GM12873 (cell line): ENCODE measurements around the gene HTRA3.

Experiments
- TF ChIP-seq, protein P1 (sequence below): IDR thresholded peaks from 2 replicates; pipeline ENCODE4 v1.5.1; 2012; ENCODE audit warnings: low read depth, mild to moderate bottlenecking, moderate library complexity, low read length, control low read depth; ENCODE audit not compliant: insufficient read depth; ENCODE audit errors: missing control alignments

The HTRA3 gene

DNA sequence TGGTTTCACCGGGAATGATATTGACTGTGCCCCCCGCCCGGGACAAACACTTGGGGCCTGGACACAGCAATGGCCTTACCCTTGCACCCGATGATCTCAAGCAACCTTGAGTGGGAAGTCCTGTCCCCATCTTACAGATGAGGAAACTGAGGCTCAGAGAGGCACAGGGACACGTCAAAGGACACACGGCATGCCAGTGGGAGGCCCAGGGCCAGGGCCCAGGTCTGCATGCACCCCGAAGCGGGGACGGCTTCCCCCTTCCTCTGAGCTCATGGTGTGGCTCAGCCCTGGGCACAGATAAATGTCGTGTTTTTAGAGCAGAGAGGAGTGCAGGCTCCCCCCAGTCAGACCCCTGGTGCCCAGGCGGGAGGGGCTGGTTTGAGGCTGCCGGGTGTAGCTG is 33.9 kb upstream of the HTRA3 start:
- TF ChIP-seq, protein P1, sequence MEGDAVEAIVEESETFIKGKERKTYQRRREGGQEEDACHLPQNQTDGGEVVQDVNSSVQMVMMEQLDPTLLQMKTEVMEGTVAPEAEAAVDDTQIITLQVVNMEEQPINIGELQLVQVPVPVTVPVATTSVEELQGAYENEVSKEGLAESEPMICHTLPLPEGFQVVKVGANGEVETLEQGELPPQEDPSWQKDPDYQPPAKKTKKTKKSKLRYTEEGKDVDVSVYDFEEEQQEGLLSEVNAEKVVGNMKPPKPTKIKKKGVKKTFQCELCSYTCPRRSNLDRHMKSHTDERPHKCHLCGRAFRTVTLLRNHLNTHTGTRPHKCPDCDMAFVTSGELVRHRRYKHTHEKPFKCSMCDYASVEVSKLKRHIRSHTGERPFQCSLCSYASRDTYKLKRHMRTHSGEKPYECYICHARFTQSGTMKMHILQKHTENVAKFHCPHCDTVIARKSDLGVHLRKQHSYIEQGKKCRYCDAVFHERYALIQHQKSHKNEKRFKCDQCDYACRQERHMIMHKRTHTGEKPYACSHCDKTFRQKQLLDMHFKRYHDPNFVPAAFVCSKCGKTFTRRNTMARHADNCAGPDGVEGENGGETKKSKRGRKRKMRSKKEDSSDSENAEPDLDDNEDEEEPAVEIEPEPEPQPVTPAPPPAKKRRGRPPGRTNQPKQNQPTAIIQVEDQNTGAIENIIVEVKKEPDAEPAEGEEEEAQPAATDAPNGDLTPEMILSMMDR = no peak

- TF ChIP-seq, protein P1 = no peak
Observed at GRCh38 chr4:8236106-8236919, 33.2 kb upstream of the HTRA3 start.

GRCh38 chr4:8236920-8237195 is 32.7 kb upstream of the HTRA3 start:
- TF ChIP-seq, protein P1 = no peak

- TF ChIP-seq, protein P1 = no peak
Observed at GRCh38 chr4:8237256-8237989, 32.1 kb upstream of the HTRA3 start.

GRCh38 chr4:8238036-8238511 is 31.5 kb upstream of the HTRA3 start:
- TF ChIP-seq, protein P1 = no peak

DNA sequence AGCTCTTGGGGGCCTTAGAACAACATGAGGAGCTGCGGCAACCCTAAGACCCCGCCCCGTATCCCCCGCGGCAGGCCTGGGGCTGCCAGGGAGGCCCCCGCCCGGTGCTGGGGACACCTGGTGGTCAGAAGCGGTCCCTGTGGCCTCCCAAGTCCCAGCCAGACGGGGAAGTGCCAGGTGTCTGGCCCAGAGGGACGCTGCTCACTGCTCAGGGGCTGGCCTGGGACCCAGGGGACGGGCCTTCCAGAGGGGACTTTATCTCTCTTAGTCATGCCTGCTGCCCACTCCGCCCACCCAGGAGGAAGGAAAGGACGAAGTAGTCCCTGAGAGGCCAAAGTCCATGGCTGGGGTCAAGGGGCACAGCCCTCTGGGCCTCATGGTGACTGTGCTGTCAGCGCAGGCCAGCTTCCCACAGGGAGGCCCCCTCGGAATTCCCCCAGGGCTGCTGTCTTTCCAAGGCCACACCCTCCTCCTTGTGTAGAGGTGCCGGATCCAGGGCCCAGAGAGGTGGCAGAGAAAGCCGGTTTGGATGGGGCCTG is 31.0 kb upstream of the HTRA3 start:
- TF ChIP-seq, protein P1 = peak; percentile 8

- TF ChIP-seq, protein P1 = no peak
Observed at GRCh38 chr4:8239226-8239625, 30.3 kb upstream of the HTRA3 start.
